HG03097 (cell line): Measurements from ENCODE around the gene CFD.

Source experiments
- ATAC-seq: cut with Tn5 transposase; IDR thresholded peaks from one replicate; pipeline ENCODE4 v1.9.1; 2021; ENCODE audit not compliant: unreplicated experiment, low FRiP score

Gene CFD

DNA sequence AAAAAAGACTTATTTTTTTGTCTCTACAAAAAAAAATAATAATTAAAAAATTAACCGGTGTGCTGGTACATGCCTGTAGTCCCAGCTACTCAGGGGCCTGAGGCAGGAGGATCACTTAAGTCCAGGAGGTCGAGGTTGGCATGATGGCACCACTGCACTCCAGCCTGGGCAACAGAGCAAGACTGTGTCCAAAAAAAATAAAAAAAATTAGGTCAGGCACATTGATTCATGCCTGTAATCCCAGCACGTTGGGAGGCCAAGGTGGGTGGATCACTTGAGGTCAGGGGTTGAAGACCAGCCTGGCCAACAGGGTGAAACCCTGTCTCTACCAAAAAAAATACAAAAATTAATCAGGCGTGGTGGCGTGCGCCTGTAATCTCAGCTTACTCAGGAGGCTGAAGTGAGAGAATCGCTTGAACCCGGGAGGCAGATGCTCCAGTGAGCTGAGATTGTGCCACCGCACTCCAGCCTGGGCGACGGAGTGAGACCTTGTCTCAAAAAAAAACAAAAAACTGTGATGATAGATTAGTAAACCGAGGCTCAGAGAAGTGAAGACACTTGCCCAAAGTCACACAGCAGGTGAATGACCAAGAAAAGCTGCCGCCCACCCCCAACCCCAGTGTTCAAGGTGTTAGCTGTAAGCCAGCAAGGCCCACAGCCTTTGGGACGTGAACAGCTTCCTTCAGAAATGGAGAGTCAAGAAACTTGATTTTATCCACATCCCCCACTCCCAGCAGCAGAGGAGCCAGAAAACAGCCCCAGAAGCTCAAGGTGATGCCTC is 43.2 kb downstream of the CFD start:
- no peak for ATAC-seq

DNA sequence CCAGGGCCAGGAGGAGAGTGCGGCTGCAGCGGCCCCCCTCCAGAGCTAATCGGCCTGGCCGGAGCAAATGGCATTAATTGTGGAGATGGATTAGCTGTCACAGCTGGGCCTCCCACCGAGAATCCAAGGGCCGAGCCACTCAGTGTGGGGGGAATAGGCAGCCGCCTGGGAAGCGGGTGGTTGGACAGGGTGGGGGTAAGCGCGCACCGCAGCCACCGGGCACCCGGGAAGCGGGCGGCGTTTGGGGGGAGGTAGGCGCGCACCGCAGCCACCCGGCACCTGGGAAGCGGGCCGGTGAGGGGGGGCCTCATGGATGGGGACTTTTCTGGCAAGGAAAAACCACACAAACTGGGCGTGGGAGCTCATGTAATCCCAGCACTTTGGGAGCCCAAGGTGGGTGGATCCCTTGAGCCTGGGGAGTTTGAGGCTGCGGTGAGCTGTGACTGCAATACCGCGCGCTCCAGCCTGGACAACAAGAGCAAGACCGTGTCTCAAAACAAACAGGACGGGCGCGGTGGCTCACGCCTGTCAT is 43.9 kb downstream of the CFD start:
- no peak for ATAC-seq

DNA sequence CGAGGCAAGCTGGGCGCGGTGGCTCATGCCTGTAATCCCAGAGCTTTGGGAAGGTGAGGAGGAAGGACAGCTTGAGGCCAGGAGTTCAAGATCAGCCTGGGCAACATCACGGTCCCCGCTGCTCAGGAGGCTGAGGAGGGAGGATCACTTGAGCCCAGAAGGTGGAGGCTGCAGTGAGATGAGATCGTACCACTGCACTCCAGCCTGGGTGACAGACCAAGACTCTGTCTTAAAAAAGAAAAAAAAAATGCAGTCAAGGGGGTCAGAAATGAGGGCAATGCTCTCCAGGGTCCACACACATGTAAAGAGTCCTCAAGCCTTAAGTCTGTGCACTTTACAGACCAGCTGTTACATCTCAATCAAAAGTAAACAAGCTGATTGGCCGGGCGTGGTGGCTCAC is 45.1 kb downstream of the CFD start:
- no peak for ATAC-seq

DNA sequence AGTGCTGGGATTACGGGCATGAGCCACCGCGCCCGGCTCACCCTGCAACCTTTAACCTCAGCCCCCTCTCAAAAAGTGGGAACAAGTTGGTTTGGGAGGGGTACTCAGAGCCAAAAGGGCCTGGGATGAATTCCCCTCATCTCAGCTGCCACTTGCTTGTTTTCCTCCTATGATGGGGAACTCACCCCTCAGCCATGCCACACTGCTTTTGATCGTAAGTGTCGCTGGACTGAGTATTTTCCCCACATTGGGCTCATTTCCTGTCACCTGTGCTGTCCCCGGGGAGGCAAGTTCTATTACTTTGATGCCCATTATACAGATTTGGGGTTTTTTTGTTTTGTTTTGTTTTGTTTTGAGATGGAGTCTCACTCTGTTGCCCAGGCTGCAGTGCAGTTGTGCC is 47.0 kb downstream of the CFD start:
- ATAC-seq, result no peak

DNA sequence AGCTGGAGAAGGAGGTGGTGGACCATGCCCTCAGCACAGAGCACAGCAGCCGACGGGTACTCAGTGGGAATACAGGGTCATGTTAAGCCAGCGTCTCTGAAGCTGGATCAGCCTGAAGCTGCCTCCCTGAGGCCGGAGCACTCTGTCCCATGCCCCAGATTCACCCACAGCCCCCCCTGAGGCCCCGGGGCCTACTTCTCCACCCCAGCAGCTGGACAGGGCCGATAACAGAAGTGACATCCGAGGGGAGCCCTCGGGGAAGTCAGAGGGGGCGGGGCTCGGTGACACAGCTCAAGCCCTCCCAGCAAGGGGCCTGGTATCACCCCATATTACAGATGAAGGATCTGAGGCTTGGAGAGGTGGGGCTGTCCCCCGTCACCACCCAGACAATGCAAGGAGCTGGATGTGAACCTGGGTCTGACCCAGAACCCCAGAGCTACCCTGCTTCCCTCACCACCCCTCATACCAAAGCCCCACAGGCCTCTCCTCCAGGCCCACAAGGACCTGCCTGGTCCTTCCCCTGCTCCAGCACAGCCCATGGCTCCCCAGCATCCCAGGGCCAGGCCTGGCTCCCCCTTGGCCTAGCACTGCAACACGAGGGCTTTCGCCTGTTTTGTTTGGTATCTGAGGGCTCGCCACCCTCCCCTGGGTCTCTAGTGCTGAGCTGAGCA is 47.9 kb downstream of the CFD start:
- ATAC-seq, result no peak

DNA sequence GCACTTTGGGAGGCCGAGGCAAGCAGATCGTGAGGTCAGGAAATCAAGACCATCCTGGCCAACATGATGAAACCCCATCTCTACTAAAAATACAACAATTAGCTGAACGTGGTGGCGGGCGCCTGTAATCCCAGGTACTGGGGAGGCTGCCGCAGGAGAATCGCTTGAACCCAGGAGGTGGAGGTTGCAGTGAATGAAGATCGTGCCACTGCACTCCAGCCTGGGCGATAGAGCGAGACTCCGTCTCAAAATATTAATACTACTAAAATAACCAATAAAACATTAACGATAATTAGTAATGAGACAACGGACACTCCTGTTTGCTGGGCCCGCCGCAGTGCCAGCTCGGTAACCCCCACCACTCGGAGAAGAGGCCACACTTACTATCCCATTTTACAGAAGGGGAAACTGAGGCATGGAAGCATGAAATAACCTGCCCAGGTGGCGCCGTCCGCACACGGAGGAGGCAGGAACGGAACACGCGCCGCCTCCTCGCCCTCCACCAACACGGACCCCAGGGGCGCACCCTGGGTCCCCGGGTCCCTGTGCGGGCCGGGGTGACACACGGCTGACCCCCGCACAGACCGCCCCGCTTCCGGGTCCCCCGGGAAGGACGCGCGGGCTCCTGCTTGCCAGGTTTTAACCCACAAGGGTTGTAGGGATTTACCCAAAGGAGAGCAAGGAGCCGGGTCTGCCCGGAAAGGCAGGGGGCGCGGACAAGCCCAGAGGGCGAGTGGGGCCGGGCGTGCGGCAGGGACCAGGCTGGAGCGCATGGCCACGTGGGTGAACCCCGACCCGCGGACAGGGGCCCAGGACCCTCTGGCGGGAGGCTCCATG is 52.0 kb downstream of the CFD start:
- ATAC-seq, result no peak

DNA sequence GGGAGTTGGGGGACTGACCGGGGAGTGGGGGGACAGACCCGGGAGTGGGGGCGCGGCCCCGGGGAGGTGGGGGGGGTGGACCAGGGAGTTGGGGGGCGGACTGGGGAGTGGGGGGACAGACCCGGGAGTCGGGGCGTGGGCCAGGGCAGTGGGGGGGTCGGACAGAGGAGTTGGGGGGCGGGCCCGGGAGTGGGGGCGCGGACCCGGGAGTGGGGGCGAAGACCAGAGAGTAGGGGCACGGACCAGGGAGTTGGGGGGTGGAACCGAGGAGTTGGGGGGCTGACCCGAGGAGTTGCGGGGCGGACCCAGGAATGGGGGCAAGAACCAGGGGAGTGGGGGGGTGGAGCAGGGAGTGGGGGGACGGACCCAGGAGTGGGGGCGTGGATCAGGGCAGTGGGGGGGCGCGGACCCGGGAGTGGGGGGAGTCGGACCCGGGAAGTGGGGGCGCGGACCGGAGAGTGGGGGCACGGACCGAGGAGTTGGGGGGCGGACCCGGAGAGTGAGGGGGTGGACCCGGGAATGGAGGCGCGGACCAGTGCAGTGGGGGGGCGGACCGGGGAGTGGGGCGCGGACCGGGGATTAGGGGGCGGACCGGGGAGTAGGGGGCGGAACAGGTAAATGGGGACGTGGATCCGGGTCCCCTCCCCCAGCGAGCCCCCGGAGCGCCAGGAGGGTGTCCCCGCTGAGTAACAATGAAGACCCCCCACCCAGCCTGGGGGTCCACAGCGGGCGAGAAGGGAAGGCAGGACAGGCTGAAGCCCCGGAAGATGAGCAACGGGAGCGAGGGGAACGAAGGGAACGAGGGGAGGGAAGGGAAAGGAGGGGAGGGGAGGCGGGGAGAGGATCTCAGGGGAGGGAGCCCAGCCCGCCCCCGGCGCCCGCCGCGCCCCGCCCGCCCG is 53.0 kb downstream of the CFD start:
- ATAC-seq, result no peak
